ENCODE data around the gene ZNF611. TPM values are rescaled to one million over a fixed set of nuclear protein-coding genes. Genes with fewer than 3 reads are reported as not detected.

ZNF611 gene
- total and polyA plus RNA-seq, 9 of the 15 experiments (the other 6 are each of a cell fraction or from before 2014, with no cell fraction given): 3.7 to 29.6 (median 12.8) TPM

DNA sequence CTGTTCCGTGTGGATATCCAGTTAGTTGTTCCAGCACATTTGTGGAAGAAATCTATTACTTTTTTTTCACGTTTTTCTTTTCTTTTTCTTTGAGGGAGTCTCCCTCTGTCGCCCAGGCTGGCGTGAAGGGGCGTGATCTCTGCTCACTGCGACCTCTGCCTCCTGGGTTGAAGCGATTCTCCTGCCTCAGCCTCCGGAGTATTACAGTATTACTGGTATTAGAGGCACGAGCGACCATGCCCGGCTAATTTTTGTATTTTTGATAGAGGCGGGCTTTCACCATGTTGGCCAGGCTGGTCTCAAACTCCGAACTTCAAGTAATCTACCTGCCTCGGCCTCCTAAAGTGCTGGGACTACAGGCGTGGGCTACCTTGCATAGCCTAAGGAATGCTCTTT is 43.6 kb downstream of the ZNF611 start (continued):
- TF ChIP-seq, protein P1, sequence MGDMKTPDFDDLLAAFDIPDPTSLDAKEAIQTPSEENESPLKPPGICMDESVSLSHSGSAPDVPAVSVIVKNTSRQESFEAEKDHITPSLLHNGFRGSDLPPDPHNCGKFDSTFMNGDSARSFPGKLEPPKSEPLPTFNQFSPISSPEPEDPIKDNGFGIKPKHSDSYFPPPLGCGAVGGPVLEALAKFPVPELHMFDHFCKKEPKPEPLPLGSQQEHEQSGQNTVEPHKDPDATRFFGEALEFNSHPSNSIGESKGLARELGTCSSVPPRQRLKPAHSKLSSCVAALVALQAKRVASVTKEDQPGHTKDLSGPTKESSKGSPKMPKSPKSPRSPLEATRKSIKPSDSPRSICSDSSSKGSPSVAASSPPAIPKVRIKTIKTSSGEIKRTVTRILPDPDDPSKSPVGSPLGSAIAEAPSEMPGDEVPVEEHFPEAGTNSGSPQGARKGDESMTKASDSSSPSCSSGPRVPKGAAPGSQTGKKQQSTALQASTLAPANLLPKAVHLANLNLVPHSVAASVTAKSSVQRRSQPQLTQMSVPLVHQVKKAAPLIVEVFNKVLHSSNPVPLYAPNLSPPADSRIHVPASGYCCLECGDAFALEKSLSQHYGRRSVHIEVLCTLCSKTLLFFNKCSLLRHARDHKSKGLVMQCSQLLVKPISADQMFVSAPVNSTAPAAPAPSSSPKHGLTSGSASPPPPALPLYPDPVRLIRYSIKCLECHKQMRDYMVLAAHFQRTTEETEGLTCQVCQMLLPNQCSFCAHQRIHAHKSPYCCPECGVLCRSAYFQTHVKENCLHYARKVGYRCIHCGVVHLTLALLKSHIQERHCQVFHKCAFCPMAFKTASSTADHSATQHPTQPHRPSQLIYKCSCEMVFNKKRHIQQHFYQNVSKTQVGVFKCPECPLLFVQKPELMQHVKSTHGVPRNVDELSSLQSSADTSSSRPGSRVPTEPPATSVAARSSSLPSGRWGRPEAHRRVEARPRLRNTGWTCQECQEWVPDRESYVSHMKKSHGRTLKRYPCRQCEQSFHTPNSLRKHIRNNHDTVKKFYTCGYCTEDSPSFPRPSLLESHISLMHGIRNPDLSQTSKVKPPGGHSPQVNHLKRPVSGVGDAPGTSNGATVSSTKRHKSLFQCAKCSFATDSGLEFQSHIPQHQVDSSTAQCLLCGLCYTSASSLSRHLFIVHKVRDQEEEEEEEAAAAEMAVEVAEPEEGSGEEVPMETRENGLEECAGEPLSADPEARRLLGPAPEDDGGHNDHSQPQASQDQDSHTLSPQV (IDR thresholded peaks at IDR 0.05): 0 out of 2 replicates have a peak, but pooled peaks have one; percentile 5
- TF ChIP-seq HMGN3 (IDR thresholded peaks at IDR 0.05; ENCODE audit: borderline replicate concordance, extremely low read depth, insufficient read length, low read depth, low read length) (no peak), ARID2 (IDR thresholded peaks at IDR 0.05) (no peak), DPF2 (IDR thresholded peaks at IDR 0.05) (peak; percentile 2), FOXK2 (conservative IDR thresholded peaks at IDR 0.05 in 1 of 2, IDR thresholded peaks at IDR 0.05 in 1 of 2; ENCODE audit: low read depth in 2 of 2) (0 out of 4 replicates have a peak, but pooled peaks of 1 of the 2 experiments have one; percentile 0), ZEB2 (IDR thresholded peaks at IDR 0.05) (0 out of 2 replicates have a peak, but pooled peaks have one; percentile 1), ZNF695 (CRISPR knock-in tag; IDR thresholded peaks at IDR 0.05) (no peak)
- TF ChIP-seq, protein P2, sequence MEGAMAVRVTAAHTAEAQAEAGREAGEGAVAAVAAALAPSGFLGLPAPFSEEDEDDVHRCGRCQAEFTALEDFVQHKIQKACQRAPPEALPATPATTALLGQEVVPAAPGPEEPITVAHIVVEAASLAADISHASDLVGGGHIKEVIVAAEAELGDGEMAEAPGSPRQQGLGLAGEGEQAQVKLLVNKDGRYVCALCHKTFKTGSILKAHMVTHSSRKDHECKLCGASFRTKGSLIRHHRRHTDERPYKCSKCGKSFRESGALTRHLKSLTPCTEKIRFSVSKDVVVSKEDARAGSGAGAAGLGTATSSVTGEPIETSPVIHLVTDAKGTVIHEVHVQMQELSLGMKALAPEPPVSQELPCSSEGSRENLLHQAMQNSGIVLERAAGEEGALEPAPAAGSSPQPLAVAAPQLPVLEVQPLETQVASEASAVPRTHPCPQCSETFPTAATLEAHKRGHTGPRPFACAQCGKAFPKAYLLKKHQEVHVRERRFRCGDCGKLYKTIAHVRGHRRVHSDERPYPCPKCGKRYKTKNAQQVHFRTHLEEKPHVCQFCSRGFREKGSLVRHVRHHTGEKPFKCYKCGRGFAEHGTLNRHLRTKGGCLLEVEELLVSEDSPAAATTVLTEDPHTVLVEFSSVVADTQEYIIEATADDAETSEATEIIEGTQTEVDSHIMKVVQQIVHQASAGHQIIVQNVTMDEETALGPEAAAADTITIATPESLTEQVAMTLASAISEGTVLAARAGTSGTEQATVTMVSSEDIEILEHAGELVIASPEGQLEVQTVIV (CRISPR knock-in tag; IDR thresholded peaks at IDR 0.05; ENCODE audit: borderline replicate concordance): no peak
- TF ChIP-seq, protein P3, sequence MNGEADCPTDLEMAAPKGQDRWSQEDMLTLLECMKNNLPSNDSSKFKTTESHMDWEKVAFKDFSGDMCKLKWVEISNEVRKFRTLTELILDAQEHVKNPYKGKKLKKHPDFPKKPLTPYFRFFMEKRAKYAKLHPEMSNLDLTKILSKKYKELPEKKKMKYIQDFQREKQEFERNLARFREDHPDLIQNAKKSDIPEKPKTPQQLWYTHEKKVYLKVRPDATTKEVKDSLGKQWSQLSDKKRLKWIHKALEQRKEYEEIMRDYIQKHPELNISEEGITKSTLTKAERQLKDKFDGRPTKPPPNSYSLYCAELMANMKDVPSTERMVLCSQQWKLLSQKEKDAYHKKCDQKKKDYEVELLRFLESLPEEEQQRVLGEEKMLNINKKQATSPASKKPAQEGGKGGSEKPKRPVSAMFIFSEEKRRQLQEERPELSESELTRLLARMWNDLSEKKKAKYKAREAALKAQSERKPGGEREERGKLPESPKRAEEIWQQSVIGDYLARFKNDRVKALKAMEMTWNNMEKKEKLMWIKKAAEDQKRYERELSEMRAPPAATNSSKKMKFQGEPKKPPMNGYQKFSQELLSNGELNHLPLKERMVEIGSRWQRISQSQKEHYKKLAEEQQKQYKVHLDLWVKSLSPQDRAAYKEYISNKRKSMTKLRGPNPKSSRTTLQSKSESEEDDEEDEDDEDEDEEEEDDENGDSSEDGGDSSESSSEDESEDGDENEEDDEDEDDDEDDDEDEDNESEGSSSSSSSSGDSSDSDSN (IDR thresholded peaks at IDR 0.05; ENCODE audit: borderline replicate concordance in 1 of 2, low read depth in 2 of 2, low read length in 2 of 2): no peak
- TF ChIP-seq, protein P4, sequence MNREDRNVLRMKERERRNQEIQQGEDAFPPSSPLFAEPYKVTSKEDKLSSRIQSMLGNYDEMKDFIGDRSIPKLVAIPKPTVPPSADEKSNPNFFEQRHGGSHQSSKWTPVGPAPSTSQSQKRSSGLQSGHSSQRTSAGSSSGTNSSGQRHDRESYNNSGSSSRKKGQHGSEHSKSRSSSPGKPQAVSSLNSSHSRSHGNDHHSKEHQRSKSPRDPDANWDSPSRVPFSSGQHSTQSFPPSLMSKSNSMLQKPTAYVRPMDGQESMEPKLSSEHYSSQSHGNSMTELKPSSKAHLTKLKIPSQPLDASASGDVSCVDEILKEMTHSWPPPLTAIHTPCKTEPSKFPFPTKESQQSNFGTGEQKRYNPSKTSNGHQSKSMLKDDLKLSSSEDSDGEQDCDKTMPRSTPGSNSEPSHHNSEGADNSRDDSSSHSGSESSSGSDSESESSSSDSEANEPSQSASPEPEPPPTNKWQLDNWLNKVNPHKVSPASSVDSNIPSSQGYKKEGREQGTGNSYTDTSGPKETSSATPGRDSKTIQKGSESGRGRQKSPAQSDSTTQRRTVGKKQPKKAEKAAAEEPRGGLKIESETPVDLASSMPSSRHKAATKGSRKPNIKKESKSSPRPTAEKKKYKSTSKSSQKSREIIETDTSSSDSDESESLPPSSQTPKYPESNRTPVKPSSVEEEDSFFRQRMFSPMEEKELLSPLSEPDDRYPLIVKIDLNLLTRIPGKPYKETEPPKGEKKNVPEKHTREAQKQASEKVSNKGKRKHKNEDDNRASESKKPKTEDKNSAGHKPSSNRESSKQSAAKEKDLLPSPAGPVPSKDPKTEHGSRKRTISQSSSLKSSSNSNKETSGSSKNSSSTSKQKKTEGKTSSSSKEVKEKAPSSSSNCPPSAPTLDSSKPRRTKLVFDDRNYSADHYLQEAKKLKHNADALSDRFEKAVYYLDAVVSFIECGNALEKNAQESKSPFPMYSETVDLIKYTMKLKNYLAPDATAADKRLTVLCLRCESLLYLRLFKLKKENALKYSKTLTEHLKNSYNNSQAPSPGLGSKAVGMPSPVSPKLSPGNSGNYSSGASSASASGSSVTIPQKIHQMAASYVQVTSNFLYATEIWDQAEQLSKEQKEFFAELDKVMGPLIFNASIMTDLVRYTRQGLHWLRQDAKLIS (CRISPR knock-in tag; IDR thresholded peaks at IDR 0.05): no peak
- TF ChIP-seq, protein P5, sequence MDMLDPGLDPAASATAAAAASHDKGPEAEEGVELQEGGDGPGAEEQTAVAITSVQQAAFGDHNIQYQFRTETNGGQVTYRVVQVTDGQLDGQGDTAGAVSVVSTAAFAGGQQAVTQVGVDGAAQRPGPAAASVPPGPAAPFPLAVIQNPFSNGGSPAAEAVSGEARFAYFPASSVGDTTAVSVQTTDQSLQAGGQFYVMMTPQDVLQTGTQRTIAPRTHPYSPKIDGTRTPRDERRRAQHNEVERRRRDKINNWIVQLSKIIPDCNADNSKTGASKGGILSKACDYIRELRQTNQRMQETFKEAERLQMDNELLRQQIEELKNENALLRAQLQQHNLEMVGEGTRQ (CRISPR knock-in tag; IDR thresholded peaks at IDR 0.05): no peak
- TF ChIP-seq, protein P6, sequence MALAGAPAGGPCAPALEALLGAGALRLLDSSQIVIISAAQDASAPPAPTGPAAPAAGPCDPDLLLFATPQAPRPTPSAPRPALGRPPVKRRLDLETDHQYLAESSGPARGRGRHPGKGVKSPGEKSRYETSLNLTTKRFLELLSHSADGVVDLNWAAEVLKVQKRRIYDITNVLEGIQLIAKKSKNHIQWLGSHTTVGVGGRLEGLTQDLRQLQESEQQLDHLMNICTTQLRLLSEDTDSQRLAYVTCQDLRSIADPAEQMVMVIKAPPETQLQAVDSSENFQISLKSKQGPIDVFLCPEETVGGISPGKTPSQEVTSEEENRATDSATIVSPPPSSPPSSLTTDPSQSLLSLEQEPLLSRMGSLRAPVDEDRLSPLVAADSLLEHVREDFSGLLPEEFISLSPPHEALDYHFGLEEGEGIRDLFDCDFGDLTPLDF (CRISPR knock-in tag; IDR thresholded peaks at IDR 0.05): no peak

Data from K562 (cell line).